ENCODE measurements around the gene LRCH4. TPM values are rescaled to one million over a fixed set of nuclear protein-coding genes. Genes with fewer than 3 reads are reported as not detected.
A peak's percentile ranks its signal among the peaks of the same experiment; 100 is the strongest.

The LRCH4 gene
- total and polyA plus RNA-seq, 8 donors = 42.3 to 86.5 (median 57.9) TPM

DNA sequence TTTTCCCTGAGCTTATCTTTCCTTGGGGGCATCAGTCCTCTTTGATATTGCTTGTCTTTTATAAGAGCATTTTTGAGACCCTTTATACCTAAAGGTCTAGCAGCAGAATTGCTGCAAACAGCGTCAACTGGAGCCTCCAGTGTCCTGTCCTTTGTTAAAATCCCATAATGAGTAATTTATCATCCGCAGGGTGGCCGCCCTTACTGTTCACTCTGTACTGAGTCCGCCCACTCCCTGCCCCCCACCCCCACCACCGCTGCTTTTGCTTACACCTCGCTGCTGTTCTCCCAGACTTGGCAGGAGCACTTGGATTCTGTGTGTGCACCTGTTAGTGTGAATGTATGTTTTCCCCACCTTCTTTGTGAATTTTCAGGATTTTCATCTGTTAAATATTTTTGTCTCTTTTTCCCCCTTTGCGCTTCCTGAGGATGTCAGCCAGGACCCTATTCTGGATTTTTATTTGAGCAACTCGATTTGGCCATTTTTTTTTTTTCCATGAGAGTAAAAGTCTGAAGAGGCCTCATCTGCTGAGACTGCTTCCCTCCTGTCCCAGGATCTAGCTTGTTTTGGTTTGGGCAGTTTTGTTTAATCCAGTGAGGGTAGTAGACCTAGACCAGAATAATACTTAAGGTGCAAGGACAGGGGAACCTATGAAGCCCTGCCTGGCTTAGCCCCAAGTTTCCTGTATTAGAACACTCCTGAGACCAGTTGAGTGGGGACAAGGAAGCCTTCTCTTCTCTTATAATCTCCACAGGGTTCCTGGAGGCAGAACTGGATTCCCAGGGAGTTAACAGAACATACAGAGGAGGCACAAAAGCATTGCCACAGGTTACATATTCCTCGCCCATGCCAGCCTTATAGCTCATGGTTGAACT is 38.8 kb downstream of the LRCH4 start:
- H3K27me3 ChIP-seq = no peaks in the 10 kb centered on the region
- H3K36me3 ChIP-seq = peaks cover 0 to 14% of the 10 kb centered on the region in 2 donors
- H3K4me1 ChIP-seq = peaks cover 46 to 74% of the 10 kb centered on the region in 2 donors
- no peaks in the 10 kb centered on the region for H3K9me3 ChIP-seq
- intact Hi-C loops (cut with DNase I) = no loop called here
- no peak for DNase-seq
- no peak overlapping the region for H3K4me3 ChIP-seq
- ATAC-seq = peak; percentile 13
- H3K27ac ChIP-seq = peak overlapping the region; percentile 82 to 89
- TF ChIP-seq, protein P1, sequence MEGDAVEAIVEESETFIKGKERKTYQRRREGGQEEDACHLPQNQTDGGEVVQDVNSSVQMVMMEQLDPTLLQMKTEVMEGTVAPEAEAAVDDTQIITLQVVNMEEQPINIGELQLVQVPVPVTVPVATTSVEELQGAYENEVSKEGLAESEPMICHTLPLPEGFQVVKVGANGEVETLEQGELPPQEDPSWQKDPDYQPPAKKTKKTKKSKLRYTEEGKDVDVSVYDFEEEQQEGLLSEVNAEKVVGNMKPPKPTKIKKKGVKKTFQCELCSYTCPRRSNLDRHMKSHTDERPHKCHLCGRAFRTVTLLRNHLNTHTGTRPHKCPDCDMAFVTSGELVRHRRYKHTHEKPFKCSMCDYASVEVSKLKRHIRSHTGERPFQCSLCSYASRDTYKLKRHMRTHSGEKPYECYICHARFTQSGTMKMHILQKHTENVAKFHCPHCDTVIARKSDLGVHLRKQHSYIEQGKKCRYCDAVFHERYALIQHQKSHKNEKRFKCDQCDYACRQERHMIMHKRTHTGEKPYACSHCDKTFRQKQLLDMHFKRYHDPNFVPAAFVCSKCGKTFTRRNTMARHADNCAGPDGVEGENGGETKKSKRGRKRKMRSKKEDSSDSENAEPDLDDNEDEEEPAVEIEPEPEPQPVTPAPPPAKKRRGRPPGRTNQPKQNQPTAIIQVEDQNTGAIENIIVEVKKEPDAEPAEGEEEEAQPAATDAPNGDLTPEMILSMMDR (IDR thresholded peaks at IDR 0.05) = no peak

DNA sequence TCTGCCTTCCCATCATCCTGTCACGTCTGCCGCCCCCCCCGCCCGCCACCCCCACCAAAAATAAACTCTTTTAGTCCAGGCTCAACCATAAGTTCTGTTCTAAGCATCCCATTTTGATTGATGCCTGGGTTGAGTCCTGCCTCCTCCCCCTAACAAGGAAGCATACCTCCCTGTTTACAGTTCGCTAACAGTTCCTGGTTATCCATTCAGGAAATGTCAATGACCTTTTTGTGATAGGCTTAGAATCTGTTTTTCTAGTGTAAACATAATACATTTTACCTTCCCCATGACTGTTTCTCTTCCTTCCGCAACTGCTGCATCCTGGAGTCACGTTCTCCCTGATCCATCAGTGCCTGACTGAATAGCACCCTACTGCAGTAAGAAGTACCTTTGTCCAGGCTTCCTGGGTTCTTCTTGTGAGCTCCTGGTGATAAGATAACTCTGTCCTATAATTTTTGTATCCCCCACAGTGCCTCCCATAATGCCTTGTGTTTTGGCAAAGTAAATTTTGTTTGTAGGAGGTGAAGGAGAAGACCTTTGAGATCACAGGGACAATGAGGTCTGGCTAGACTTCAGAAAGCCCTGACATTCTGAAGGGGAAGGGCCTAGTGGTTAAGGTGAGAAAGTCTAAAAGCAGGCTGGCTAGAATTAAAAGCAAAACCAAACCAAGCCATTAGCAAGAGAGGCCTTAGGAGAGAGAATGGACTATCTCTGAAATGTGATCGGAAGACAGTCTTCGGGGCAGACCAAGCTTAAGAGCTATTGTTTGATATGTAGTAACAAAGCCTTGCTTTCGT is 39.6 kb downstream of the LRCH4 start:
- TF ChIP-seq, protein P1 (IDR thresholded peaks at IDR 0.05) = no peak
- DNase-seq = no peak
- Histone ChIP-seq H3K27me3 (no peaks in the 10 kb centered on the region), H3K4me1 (peaks cover 46 to 76% of the 10 kb centered on the region in 2 donors), H3K4me3 (no peak overlapping the region), H3K9me3 (no peaks in the 10 kb centered on the region), H3K36me3 (peaks cover 0 to 7% of the 10 kb centered on the region in 2 donors), H3K27ac (peak overlapping the region; percentile 82 to 89)
- intact Hi-C loops (cut with DNase I) = no loop called here
- peak; percentile 39 for ATAC-seq

DNA sequence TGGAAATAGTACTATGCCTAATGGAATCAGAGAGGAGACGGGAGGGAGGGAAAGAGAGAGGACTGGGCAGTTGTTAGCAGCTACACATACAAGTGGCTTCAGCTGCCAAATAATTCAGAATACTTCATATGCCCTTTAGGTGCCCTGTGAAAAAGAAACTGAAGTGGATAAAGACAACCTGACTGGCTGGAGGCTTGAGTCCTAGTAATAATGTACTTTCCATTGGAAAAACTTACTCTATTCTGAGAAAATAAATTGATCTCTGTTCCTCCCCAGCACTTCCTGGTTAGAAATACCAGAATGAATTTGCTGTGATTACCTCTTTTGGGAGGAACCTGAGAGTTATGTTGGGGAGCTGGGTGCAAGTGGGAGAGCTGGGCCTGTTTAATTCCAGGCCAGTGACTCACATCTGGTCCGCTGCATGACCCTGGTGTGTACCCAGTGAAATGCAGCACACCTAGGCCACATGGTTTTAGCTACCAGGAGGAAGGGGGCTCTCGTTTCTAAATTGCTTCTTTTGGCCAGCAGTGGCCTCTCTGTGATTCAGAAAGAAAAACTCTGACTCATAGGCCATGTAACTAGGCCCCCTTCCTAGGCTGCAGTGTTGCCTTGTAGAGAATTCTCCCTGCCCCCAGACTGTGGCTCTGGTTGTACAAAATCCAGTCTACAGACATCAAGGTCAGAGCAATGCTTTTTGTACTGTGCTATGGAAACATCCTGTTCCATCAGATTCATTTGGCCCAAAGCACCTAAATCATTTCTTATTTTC is 40.4 kb downstream of the LRCH4 start:
- DNase-seq (peak in 1 of 4 donors; percentile 42), ATAC-seq (peak; percentile 82)
- Histone ChIP-seq H3K27ac (peak overlapping the region; percentile 82 to 89), H3K27me3 (no peaks in the 10 kb centered on the region), H3K36me3 (peaks cover 0 to 4% of the 10 kb centered on the region in 2 donors), H3K4me1 (peaks cover 46 to 80% of the 10 kb centered on the region in 2 donors), H3K4me3 (no peak overlapping the region), H3K9me3 (no peaks in the 10 kb centered on the region)
- intact Hi-C loops (cut with DNase I) = no loop called here
- TF ChIP-seq, protein P1 (IDR thresholded peaks at IDR 0.05) = no peak

DNA sequence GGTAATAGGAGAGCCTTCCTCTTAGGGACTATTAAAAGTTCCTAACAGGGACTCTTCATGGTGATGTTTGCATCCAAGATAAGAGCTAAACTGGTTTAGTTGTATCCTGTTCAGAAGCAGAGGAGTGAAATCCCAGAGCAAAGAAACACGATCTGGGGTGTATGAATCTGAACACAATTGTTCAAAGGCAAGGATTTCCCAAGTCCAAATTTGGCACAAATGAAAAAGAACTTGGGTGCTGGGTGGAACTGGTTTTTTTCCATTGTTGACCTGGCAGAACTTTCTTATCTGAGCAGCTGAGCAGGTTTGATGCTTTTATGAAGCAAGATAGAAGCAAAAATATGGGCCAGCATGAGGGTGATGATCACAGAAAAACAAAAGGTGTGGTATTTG is 41.0 kb downstream of the LRCH4 start:
- ATAC-seq = peak; percentile 12
- peaks cover 0 to 4% of the 10 kb centered on the region in 2 donors for H3K36me3 ChIP-seq

More for the DNA sequence above, 41.0 kb downstream of the LRCH4 start:
- Histone ChIP-seq H3K9me3 (no peaks in the 10 kb centered on the region), H3K27ac (peak overlapping the region; percentile 82 to 89), H3K4me1 (peaks cover 46 to 80% of the 10 kb centered on the region in 2 donors), H3K4me3 (no peak overlapping the region), H3K27me3 (no peaks in the 10 kb centered on the region)
- DNase-seq = peak in 1 of 4 donors; percentile 34
- TF ChIP-seq, protein P1 (IDR thresholded peaks at IDR 0.05) = no peak
- intact Hi-C loops (cut with DNase I) = no loop called here

Data from left lung (tissue), 10 donors.